Fibroblast of the aortic adventitia (primary cell): Measurements from ENCODE around the gene PRKG1. TPM values are rescaled to one million over a fixed set of nuclear protein-coding genes. Genes with fewer than 3 reads are reported as not detected.
A peak's percentile ranks its signal among the peaks of the same experiment; 100 is the strongest.

Source experiments
- DNase-seq: peaks from one replicate; pipeline ENCODE4 v3.0.0-alpha.2; 2010; ENCODE audit warnings: low read depth
- H3K4me3 ChIP-seq: 2 replicates; pipeline ENCODE4 v1.5.1; 2011; ENCODE audit warnings: low read depth, mild to moderate bottlenecking, control low read depth, low read length, moderate library complexity
- total RNA-seq: library from RNA; depleted of rRNA; stranded (reverse); fragments of >200 nt; gene quantifications from 2 replicates; pipeline ENCODE4 v1.2.3, GENCODE V29; 2012; ENCODE audit warnings: low replicate concordance
- TF ChIP-seq, protein P1 (sequence below): IDR thresholded peaks from 2 replicates; pipeline ENCODE4 v1.5.1; 2011; ENCODE audit warnings: mild to moderate bottlenecking, low read length, control low read depth, inconsistent platforms; ENCODE audit not compliant: insufficient read depth

Gene PRKG1
- total RNA-seq, 1 donor = 45.6 TPM

DNA sequence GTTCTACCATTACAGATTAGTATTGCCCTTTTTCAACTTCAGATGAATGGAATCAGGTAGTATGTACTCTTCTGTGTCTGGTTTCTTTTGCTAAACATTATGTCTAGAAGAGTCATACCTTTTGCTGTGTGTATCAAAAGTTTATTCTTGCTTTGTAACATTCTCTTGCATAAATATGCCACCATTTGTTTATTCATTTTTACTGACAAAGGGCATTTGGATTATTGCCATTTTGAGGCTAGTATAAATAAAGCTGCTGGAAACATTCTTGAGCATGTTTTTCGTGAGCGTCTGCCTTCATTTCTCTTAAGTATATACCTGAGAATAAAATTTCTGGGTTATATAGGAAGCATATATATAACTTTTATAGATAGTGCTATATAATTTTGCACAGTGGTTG, 746.8 kb downstream of the PRKG1 start:
- no peak overlapping the region for H3K4me3 ChIP-seq
- DNase-seq = no peak
- TF ChIP-seq, protein P1, sequence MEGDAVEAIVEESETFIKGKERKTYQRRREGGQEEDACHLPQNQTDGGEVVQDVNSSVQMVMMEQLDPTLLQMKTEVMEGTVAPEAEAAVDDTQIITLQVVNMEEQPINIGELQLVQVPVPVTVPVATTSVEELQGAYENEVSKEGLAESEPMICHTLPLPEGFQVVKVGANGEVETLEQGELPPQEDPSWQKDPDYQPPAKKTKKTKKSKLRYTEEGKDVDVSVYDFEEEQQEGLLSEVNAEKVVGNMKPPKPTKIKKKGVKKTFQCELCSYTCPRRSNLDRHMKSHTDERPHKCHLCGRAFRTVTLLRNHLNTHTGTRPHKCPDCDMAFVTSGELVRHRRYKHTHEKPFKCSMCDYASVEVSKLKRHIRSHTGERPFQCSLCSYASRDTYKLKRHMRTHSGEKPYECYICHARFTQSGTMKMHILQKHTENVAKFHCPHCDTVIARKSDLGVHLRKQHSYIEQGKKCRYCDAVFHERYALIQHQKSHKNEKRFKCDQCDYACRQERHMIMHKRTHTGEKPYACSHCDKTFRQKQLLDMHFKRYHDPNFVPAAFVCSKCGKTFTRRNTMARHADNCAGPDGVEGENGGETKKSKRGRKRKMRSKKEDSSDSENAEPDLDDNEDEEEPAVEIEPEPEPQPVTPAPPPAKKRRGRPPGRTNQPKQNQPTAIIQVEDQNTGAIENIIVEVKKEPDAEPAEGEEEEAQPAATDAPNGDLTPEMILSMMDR = no peak

DNA sequence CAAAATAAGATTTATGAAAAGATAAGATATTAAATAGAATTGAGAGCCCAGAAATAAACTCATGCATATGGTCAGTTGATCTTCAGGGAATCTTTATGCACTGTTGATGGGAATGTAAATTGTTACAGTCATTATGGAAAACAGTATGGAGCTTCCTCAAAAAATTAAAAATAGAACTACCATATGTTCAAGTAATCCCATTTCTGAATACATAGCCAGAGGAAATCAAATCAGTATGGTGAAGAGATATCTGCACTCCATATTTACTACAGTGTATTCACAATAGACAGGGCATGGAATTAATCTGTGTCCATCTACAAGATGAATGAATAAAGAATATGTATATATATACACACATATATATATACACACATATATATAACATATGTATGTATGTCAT, 747.5 kb downstream of the PRKG1 start:
- DNase-seq = no peak
- H3K4me3 ChIP-seq = no peak overlapping the region
- TF ChIP-seq, protein P1 = no peak

DNA sequence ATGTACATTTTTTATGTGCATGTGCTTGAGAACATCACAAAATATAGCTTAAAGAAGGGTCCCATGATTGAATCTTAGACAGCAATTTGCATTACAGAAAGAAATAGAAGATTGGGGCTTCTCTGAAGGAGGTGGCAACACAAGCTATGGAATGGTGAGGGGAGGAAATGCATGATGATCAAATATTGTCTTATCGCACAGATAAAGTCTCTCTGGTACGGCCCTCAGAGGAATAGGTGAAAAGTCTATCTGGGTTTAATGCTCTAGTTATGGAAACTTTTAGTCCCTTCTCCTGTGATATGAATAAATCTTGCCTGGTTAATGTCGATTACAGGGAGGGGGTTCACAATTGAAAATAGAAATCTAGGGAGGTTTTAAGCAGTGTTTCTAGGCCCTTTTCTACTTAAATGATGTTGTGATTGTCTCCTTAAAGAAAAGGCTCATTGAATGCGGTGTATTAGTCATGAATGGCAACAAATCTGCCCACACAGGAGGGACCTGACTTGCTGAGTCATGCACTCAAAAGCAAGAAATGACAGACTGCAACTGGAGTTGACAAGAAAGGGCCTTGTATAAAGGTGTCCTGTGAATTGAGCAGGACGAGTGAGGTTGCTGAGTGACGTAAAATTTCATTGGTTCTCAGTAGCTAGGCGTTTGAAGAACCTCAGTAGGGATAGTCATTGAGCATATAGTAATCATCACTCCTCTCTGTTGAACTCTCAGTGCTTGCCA, 758.5 kb downstream of the PRKG1 start:
- TF ChIP-seq, protein P1 = no peak
- H3K4me3 ChIP-seq = no peak overlapping the region
- DNase-seq = peak; percentile 68

DNA sequence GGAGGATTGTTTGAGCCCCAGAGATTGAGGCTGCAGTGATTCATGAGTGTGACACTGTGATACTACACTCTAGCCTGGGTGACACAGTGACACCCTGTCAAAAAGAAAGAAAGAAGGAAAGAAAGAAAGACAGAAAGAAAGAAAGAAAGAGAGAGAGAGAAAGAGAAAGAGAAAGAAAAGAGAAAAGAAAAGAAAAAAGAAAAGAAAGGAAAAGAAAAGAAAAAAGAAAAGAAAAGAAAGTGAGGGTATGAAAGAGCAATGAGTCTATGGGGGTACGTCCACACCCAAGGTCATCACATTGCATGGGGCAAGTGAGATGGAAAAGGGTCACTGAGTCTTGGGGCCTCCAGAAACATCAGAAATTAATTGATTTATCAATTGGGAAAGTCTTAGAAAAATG, 760.3 kb downstream of the PRKG1 start:
- DNase-seq = no peak
- H3K4me3 ChIP-seq = no peak overlapping the region
- TF ChIP-seq, protein P1 = no peak

DNA sequence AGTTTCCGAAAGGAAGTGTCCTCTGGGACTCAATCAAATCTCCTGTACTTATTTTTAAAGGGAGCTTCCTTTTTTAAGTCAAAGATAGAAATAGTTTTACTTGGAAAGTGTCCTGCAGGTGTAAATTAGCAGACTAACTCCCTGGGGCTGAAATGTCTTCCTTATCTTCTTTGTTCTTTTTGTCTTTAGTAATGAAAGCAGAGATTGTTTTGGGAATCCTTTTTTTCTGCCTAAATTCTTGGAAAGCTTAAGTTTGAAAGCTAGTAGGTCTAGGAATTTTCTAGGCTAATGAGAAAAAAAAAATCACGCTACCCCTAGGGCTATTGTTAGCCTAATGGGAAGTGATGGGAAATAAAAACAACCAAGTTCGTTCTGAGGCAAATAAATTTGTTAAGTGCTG, 764.2 kb downstream of the PRKG1 start:
- no peak overlapping the region for H3K4me3 ChIP-seq
- no peak for DNase-seq
- TF ChIP-seq, protein P1 = no peak

DNA sequence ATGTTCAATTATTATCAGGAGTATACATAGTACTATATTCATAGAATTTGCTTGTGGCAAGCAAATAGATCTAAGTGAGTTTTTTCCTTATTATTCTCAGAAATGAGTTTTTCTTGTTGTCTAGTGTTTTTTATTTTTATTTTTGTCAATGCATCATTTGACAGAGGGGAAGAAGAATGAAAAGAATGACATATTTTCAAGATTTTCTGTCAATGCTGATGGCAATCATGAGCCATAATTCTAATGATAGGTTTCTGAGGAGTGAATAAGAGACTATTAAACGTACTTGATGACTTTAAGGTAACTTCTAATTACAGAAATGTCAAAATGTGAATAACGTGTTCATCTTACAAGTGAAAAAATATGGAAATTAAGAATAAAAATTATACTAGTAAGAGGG, 769.7 kb downstream of the PRKG1 start:
- TF ChIP-seq, protein P1 = no peak
- DNase-seq = no peak
- no peak overlapping the region for H3K4me3 ChIP-seq
